DND-41 (cell line): ENCODE measurements around the gene PTOV1.

ENCODE experiments used
- ATAC-seq: fragments of 200-7000 bp; cut with Tn5 transposase; 3 replicates; pipeline ENCODE4 v1.9.1; 2021; ENCODE audit warnings: low read depth; ENCODE audit not compliant: insufficient read depth
- DNase-seq: peaks from one replicate; pipeline ENCODE4 v3.0.0-alpha.2; 2020
- H2AFZ ChIP-seq: 2 replicates; pipeline ENCODE4 v1.6.0; 2012; ENCODE audit warnings: low read depth, low read length
- H3K27ac ChIP-seq: 2 replicates; pipeline ENCODE4 v1.5.1; 2012; ENCODE audit warnings: low read length, inconsistent platforms
- H3K27me3 ChIP-seq: fragments of 200-600 bp; sonication (generic); 2 replicates; pipeline ENCODE4 v1.6.0; 2012; ENCODE audit warnings: low read length, mild to moderate bottlenecking, inconsistent platforms; ENCODE audit not compliant: insufficient read depth, poor library complexity
- H3K36me3 ChIP-seq: 2 replicates; pipeline ENCODE4 v1.5.1; 2012; ENCODE audit warnings: low read length, inconsistent platforms; ENCODE audit not compliant: insufficient read depth
- H3K4me1 ChIP-seq: 2 replicates; pipeline ENCODE4 v1.5.1; 2012; ENCODE audit warnings: mild to moderate bottlenecking, low read length; ENCODE audit not compliant: insufficient read depth
- H3K4me2 ChIP-seq: 2 replicates; pipeline ENCODE4 v1.6.0; 2012; ENCODE audit warnings: mild to moderate bottlenecking, moderate library complexity, low read length, inconsistent platforms; ENCODE audit not compliant: insufficient read depth
- H3K4me3 ChIP-seq, 2 experiments: fragments of 200-600 bp in 1 of 2; shearing (Covaris generic) in 1 of 2; 2 replicates each; pipeline ENCODE4 v1.5.1; 2012 to 2016; ENCODE audit warnings: inconsistent platforms in 2 of 2, low read length in 2 of 2, mild to moderate bottlenecking in 2 of 2, low read depth in 1 of 2, moderate library complexity in 1 of 2
- H3K79me2 ChIP-seq: 2 replicates; pipeline ENCODE4 v1.6.0; 2012; ENCODE audit warnings: low read length, inconsistent platforms; ENCODE audit not compliant: insufficient read depth
- H3K9ac ChIP-seq: 2 replicates; pipeline ENCODE4 v1.6.0; 2012; ENCODE audit warnings: low read depth, mild to moderate bottlenecking, inconsistent platforms, low read length, moderate library complexity
- H3K9me3 ChIP-seq: 2 replicates; pipeline ENCODE4 v1.5.1; 2012; ENCODE audit warnings: low read length, moderate library complexity, mild to moderate bottlenecking, inconsistent platforms; ENCODE audit not compliant: insufficient read depth, severe bottlenecking
- H4K20me1 ChIP-seq: 2 replicates; pipeline ENCODE4 v1.6.0; 2012; ENCODE audit warnings: low read length; ENCODE audit not compliant: insufficient read depth
- CTCF ChIP-seq: IDR thresholded peaks from 2 replicates; pipeline ENCODE4 v1.5.1; 2012; ENCODE audit warnings: borderline replicate concordance, low read length, moderate library complexity, mild to moderate bottlenecking; ENCODE audit not compliant: poor library complexity, severe bottlenecking; ENCODE audit errors: extremely low read depth
- EZH2 ChIP-seq: IDR thresholded peaks from 3 replicates; pipeline ENCODE4 v1.6.1; 2012; ENCODE audit warnings: borderline replicate concordance, low read depth, mild to moderate bottlenecking, moderate library complexity, low read length, inconsistent platforms; ENCODE audit not compliant: severe bottlenecking

The PTOV1 gene

GRCh38 chr19:49882643-49883042 is 31.7 kb downstream of the PTOV1 start:
- Histone ChIP-seq H3K27ac (no peak overlapping the region), H3K4me2 (no peak overlapping the region), H4K20me1 (no peaks in the 10 kb centered on the region; the same call in 1 of the 2 replicates), H3K36me3 (peaks cover 63% of the 10 kb centered on the region), H3K4me1 (peaks cover 18% of the 10 kb centered on the region), H3K9ac (no peak overlapping the region), H2AFZ (no peak overlapping the region), H3K27me3 (no peaks in the 10 kb centered on the region), H3K4me3 (no peak overlapping the region), H3K9me3 (no peaks in the 10 kb centered on the region), H3K79me2 (peaks cover 13% of the 10 kb centered on the region)
- ATAC-seq (no peak), DNase-seq (no peak)
- TF ChIP-seq EZH2 (no peak), CTCF (no peak)

- DNase-seq (no peak), ATAC-seq (no peak)
- Histone ChIP-seq H3K4me2 (no peak overlapping the region), H2AFZ (no peak overlapping the region), H3K36me3 (peaks cover 63% of the 10 kb centered on the region), H3K27me3 (no peaks in the 10 kb centered on the region), H3K27ac (no peak overlapping the region), H3K4me1 (peaks cover 15% of the 10 kb centered on the region), H3K9ac (no peak overlapping the region), H3K4me3 (no peak overlapping the region), H4K20me1 (no peaks in the 10 kb centered on the region; the same call in 1 of the 2 replicates), H3K9me3 (no peaks in the 10 kb centered on the region), H3K79me2 (peaks cover 12% of the 10 kb centered on the region)
- no peak for TF ChIP-seq CTCF
- no peak for TF ChIP-seq EZH2
These were observed 32.1 kb downstream of the PTOV1 start for GRCh38 chr19:49883094-49883493.

- peaks cover 58% of the 10 kb centered on the region for H3K36me3 ChIP-seq
- H3K79me2 ChIP-seq = peaks cover 2% of the 10 kb centered on the region
- no peak overlapping the region for H3K27ac ChIP-seq
- peaks cover 5% of the 10 kb centered on the region for H3K4me1 ChIP-seq
- no peak overlapping the region for H3K4me3 ChIP-seq
- no peaks in the 10 kb centered on the region for H3K27me3 ChIP-seq
- DNase-seq (no peak), ATAC-seq (no peak)
- no peak overlapping the region for H3K4me2 ChIP-seq
- H3K9ac ChIP-seq = no peak overlapping the region
- H3K9me3 ChIP-seq = no peaks in the 10 kb centered on the region
- H2AFZ ChIP-seq = no peak overlapping the region
- no peaks in the 10 kb centered on the region; the same call in 1 of the 2 replicates for H4K20me1 ChIP-seq
- TF ChIP-seq CTCF (no peak), EZH2 (no peak)
These were observed 33.1 kb downstream of the PTOV1 start for GRCh38 chr19:49884109-49884508.

GRCh38 chr19:49884760-49885159 is 33.8 kb downstream of the PTOV1 start:
- no peak for TF ChIP-seq EZH2
- no peak for TF ChIP-seq CTCF
- no peak overlapping the region for H2AFZ ChIP-seq
- H3K27me3 ChIP-seq = no peaks in the 10 kb centered on the region
- peaks cover 53% of the 10 kb centered on the region for H3K36me3 ChIP-seq
- H3K79me2 ChIP-seq = no peaks in the 10 kb centered on the region; the same call in 1 of the 2 replicates
- no peak overlapping the region for H3K4me3 ChIP-seq
- H3K27ac ChIP-seq = no peak overlapping the region
- DNase-seq (no peak), ATAC-seq (no peak)
- no peaks in the 10 kb centered on the region for H3K9me3 ChIP-seq
- no peaks in the 10 kb centered on the region; the same call in 1 of the 2 replicates for H4K20me1 ChIP-seq
- no peak overlapping the region for H3K4me2 ChIP-seq
- H3K9ac ChIP-seq = no peak overlapping the region
- no peaks in the 10 kb centered on the region for H3K4me1 ChIP-seq
